Measurements from ENCODE around the gene TRAF3IP1.

TRAF3IP1 gene

GRCh38 chr2:238421695-238422035, 101.3 kb downstream of the TRAF3IP1 start:
- H3K4me3 ChIP-seq (ENCODE audit: low read depth, low read length), result no peak overlapping the region
- DNase-seq (ENCODE audit: low read depth), result no peak
- TF ChIP-seq CTCF (IDR thresholded peaks at IDR 0.05; ENCODE audit: low read depth, low read length) (no peak), MYC (IDR thresholded peaks at IDR 0.05; ENCODE audit: low read depth, low read length) (no peak), POLR2A (IDR thresholded peaks at IDR 0.05; ENCODE audit: extremely low read depth, insufficient read length) (no peak), MAX (IDR thresholded peaks at IDR 0.05; ENCODE audit: low read depth, low read length) (no peak)

GRCh38 chr2:238422285-238422684, 102.0 kb downstream of the TRAF3IP1 start:
- DNase-seq (ENCODE audit: low read depth), result no peak
- H3K4me3 ChIP-seq (ENCODE audit: low read depth, low read length), result no peak overlapping the region
- TF ChIP-seq MAX (IDR thresholded peaks at IDR 0.05; ENCODE audit: low read depth, low read length) (no peak), POLR2A (IDR thresholded peaks at IDR 0.05; ENCODE audit: extremely low read depth, insufficient read length) (no peak), CTCF (IDR thresholded peaks at IDR 0.05; ENCODE audit: low read depth, low read length) (no peak), MYC (IDR thresholded peaks at IDR 0.05; ENCODE audit: low read depth, low read length) (no peak)

- TF ChIP-seq CTCF (IDR thresholded peaks at IDR 0.05; ENCODE audit: low read depth, low read length), result no peak
- TF ChIP-seq MYC (IDR thresholded peaks at IDR 0.05; ENCODE audit: low read depth, low read length), result no peak
- no peak for TF ChIP-seq MAX (IDR thresholded peaks at IDR 0.05; ENCODE audit: low read depth, low read length)
- no peak for TF ChIP-seq POLR2A (IDR thresholded peaks at IDR 0.05; ENCODE audit: extremely low read depth, insufficient read length)
- no peak overlapping the region for H3K4me3 ChIP-seq (ENCODE audit: low read depth, low read length)
- no peak for DNase-seq (ENCODE audit: low read depth)
Measured at GRCh38 chr2:238422940-238423339, 102.6 kb downstream of the TRAF3IP1 start.

GRCh38 chr2:238423561-238424312, 103.4 kb downstream of the TRAF3IP1 start:
- no peak for DNase-seq (ENCODE audit: low read depth)
- TF ChIP-seq MAX (IDR thresholded peaks at IDR 0.05; ENCODE audit: low read depth, low read length), result no peak
- TF ChIP-seq CTCF (IDR thresholded peaks at IDR 0.05; ENCODE audit: low read depth, low read length), result no peak
- no peak for TF ChIP-seq MYC (IDR thresholded peaks at IDR 0.05; ENCODE audit: low read depth, low read length)
- TF ChIP-seq POLR2A (IDR thresholded peaks at IDR 0.05; ENCODE audit: extremely low read depth, insufficient read length), result no peak
- no peak overlapping the region for H3K4me3 ChIP-seq (ENCODE audit: low read depth, low read length)

- TF ChIP-seq MYC (IDR thresholded peaks at IDR 0.05; ENCODE audit: low read depth, low read length) (no peak), POLR2A (IDR thresholded peaks at IDR 0.05; ENCODE audit: extremely low read depth, insufficient read length) (no peak), MAX (IDR thresholded peaks at IDR 0.05; ENCODE audit: low read depth, low read length) (no peak), CTCF (IDR thresholded peaks at IDR 0.05; ENCODE audit: low read depth, low read length) (no peak)
- no peak overlapping the region for H3K4me3 ChIP-seq (ENCODE audit: low read depth, low read length)
- no peak for DNase-seq (ENCODE audit: low read depth)
Measured at GRCh38 chr2:238424313-238424700, 104.0 kb downstream of the TRAF3IP1 start.

Data from NB4 (cell line).